Measurements from ENCODE around the gene SWI5.

The SWI5 gene

DNA sequence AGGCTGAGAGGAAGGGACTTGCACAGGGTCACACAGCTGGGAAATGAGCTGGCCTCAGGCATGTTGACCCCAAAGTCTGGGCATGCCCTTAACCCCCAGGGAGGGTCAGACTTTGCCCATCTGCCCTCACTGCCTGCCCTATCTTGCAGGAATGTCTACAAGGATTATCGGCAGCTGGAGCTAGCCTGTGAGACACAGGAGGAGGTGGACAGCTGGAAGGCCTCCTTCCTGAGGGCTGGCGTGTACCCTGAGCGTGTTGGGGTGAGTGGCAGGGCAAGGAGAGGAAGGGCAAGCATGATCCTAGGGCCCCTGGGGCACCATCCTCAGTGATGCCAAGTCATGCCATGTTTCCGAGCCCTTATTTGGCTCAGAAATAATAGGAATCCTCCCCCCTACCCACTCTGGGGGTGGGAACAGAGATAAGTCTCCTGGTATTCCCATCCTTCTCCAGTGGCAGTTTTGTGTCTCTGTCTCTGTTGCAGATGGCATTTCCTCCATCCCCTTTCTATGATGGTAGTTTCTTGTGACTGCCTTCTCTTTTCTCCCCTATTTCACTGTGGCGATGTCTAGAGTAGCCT lies 28.8 kb upstream of the SWI5 start:
- TF ChIP-seq, protein P1, sequence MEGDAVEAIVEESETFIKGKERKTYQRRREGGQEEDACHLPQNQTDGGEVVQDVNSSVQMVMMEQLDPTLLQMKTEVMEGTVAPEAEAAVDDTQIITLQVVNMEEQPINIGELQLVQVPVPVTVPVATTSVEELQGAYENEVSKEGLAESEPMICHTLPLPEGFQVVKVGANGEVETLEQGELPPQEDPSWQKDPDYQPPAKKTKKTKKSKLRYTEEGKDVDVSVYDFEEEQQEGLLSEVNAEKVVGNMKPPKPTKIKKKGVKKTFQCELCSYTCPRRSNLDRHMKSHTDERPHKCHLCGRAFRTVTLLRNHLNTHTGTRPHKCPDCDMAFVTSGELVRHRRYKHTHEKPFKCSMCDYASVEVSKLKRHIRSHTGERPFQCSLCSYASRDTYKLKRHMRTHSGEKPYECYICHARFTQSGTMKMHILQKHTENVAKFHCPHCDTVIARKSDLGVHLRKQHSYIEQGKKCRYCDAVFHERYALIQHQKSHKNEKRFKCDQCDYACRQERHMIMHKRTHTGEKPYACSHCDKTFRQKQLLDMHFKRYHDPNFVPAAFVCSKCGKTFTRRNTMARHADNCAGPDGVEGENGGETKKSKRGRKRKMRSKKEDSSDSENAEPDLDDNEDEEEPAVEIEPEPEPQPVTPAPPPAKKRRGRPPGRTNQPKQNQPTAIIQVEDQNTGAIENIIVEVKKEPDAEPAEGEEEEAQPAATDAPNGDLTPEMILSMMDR (IDR thresholded peaks at IDR 0.05; ENCODE audit: low read depth, low read length): no peak
- H3K4me3 ChIP-seq (ENCODE audit: low read depth, low read length): no peak overlapping the region

DNA sequence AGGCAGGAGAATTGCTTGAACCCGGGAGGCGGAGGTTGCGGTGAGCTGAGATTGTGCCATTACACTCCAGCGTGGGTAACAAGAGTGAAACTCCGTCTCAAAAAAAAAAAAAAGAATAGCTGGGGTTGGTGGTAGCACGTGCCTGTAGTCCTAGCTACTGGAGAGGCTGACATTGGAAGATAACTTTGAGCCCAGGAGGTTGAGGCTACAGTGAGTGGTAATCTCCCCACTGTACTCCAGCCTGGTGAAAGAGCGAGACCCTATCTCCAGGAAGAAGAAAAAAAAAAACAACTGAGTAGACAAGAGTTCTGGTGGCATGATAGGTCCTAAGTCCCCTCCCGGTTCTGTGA lies 26.5 kb upstream of the SWI5 start:
- H3K4me3 ChIP-seq (ENCODE audit: low read depth, low read length): no peak overlapping the region
- TF ChIP-seq, protein P1 (IDR thresholded peaks at IDR 0.05; ENCODE audit: low read depth, low read length): no peak

DNA sequence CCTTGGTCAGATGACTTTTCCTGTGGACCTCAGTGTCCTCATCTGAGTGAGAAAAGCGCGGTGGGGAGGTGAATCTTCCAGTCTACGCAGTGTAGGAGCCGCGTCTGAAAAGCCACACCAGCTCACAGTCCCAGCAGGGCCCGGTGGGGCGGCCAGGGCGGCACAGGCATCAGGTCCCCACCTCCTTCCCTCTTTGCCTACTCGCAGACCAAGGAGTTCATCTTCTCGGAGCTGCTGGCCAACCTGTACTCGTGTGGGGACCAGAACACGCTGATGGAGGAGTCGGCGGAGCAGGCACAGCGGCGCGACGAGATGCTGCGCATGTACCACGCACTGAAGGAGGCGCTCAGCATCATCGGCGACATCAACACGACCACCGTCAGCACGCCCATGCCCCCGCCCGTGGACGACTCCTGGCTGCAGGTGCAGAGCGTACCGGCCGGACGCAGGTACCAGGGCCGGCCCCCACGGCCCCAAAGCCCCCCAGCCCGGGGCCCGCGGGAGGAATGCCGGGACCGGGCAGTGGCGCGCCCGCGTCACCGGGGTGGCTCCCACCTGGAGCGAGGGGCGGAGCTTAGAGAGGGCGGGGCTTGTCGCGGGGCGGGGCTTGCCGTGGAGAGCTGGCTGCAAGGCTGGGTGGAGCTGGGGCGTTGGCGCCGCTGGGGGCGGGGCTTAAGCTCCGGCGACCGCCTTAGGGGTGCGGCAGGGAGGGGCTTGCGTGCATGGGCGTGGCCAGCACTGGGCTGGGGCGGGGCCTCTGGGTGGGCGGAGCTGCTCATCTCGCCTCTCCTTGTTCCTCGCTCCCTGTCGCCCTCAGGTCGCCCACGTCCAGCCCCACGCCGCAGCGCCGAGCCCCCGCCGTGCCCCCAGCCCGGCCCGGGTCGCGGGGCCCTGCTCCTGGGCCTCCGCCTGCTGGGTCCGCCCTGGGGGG lies 25.9 kb upstream of the SWI5 start:
- no peak overlapping the region for H3K4me3 ChIP-seq (ENCODE audit: low read depth, low read length)
- TF ChIP-seq, protein P1 (IDR thresholded peaks at IDR 0.05; ENCODE audit: low read depth, low read length): no peak

DNA sequence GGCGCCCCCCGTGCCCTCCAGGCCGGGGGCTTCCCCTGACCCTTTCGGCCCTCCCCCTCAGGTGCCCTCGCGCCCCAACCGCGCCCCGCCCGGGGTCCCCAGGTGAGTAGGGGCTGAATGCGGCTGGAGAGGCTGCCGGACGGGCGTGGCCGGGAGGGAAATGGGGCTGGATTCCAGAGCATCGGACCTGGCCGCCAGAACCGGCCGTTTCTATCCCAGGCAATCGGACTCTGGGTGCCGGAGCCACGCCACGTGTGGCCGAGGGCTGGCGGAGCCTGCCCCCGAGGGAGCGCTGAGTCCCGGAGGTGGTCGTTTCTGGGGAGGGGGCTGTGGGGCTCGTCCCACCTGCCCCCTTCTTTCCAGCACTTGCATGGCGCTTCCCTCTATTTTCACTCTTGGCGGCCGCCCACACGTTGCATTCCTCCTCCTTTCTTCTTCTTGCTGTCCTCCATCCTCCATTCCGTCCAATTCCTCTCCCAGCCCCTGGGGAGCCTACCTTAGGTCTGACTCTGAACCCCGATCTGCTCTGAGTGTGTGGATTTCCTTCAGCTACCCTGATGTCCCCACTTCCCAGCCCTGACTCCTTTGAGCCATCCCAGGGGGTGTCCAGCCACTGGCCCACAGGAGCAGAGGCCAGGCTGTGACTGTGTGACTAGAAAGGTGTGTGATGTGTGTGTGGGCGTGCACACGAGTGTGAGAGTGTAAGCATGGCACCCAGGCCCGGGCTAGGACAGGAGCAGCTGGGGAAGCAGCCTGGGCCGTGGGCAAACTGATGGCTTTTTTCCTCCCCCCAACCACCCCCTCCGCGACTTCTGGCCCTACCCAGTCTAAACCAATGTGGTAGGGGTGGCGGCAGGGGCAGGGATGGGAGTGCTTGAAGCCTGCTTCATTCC lies 25.0 kb upstream of the SWI5 start:
- H3K4me3 ChIP-seq (ENCODE audit: low read depth, low read length): no peak overlapping the region
- TF ChIP-seq, protein P1 (IDR thresholded peaks at IDR 0.05; ENCODE audit: low read depth, low read length): no peak

DNA sequence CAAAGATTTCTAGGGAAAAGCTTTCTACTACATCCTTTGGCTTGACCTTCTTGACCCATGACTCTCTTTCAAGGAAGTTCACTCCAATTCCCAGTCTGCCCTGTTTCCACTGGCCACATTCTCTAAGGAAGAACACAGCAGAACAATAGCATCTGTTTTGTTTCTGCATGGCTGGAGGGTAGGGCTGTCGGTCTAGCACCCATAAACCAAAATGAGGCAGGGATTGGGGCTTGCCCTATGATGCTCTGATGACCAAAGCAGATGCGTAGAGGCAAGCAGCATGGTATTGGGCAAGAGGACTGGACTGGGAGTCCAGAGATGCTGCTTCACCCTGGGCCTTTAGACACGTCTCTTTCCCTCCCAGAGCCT lies 24.4 kb upstream of the SWI5 start:
- TF ChIP-seq, protein P1 (IDR thresholded peaks at IDR 0.05; ENCODE audit: low read depth, low read length): no peak
- H3K4me3 ChIP-seq (ENCODE audit: low read depth, low read length): no peak overlapping the region

DNA sequence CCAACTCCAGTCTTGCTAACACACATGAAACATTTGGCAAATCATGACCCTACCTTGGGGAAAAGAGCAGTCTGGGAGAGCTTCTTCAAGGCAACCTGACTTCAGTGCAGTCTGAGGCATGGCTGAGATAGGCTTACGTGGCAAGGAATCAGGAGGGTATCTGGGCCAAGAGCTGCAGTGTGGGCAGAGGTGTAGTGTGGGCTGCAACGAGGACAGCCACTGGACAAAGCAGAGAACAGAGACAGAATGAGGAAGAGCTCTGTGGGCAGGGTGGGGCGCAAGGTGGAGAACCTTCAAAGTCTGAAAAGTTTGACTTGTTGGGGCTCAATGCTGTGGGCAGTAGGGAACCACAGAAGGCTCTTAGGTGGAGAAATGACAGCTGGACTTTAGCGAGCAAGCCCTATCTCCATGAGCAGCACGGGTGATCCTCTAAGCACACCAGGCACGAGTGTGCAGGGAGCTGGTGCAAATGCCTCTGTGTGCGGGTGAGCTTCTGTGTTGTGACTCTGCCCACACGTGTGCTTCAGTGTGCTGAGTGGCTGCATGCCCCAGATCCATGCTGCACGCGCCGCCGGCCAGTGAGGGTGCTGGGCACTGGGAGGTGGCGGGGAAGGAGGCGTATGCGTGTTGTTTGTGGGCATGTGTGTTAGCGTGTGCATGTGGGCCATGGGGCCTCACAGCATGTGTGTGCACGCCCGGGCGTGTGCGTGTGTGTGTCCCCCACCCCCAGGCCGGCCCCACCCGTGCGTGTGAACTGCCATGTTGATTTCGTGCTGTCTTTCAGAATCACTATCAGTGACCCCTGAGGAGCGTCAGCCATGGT lies 23.5 kb upstream of the SWI5 start:
- H3K4me3 ChIP-seq (ENCODE audit: low read depth, low read length): no peak overlapping the region
- TF ChIP-seq, protein P1 (IDR thresholded peaks at IDR 0.05; ENCODE audit: low read depth, low read length): no peak
